NB4 (cell line): ENCODE data around the gene NAMPT.

Source experiments
- DNase-seq: peaks from one replicate; pipeline ENCODE4 v3.0.0; 2010; ENCODE audit warnings: low read depth
- H3K4me3 ChIP-seq: one replicate; pipeline ENCODE4 v1.5.1; 2011; ENCODE audit warnings: mild to moderate bottlenecking, low read depth, low read length, moderate library complexity
- MYC ChIP-seq: IDR thresholded peaks from 2 replicates; pipeline ENCODE4 v1.6.1; 2011; ENCODE audit warnings: low read depth, low read length
- POLR2A ChIP-seq: IDR thresholded peaks from 2 replicates; pipeline ENCODE4 v1.6.1; 2011; ENCODE audit warnings: mild to moderate bottlenecking; ENCODE audit not compliant: insufficient read length; ENCODE audit errors: extremely low read depth
- TF ChIP-seq, protein P1 (sequence below): IDR thresholded peaks from 2 replicates; pipeline ENCODE4 v1.6.1; 2011; ENCODE audit warnings: low read depth, low read length
- TF ChIP-seq, protein P2 (sequence below): IDR thresholded peaks from one replicate; pipeline ENCODE4 v1.5.1; 2012; ENCODE audit warnings: low read depth, low read length

Gene NAMPT

DNA sequence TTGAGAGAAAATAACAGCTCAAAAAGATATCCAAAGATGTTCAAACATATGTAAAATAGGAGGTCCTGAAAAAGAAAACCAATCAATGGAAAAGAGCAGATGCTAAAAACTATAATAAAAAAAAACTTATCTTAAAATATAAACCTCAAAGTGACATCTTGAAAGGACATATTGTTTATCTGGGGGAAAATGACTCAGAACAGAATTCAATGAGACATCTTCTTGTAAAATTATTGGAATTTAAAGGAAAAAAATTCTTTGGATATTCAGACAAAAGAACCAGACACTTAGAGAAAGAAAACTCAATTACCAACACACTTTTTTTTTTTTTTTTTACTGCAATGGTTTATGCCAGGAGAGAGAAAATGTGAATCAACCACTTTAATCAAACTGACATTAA is 58.9 kb downstream of the NAMPT start:
- no peak for DNase-seq
- no peak for TF ChIP-seq POLR2A
- TF ChIP-seq, protein P1, sequence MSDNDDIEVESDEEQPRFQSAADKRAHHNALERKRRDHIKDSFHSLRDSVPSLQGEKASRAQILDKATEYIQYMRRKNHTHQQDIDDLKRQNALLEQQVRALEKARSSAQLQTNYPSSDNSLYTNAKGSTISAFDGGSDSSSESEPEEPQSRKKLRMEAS: no peak
- TF ChIP-seq MYC: no peak
- TF ChIP-seq, protein P2, sequence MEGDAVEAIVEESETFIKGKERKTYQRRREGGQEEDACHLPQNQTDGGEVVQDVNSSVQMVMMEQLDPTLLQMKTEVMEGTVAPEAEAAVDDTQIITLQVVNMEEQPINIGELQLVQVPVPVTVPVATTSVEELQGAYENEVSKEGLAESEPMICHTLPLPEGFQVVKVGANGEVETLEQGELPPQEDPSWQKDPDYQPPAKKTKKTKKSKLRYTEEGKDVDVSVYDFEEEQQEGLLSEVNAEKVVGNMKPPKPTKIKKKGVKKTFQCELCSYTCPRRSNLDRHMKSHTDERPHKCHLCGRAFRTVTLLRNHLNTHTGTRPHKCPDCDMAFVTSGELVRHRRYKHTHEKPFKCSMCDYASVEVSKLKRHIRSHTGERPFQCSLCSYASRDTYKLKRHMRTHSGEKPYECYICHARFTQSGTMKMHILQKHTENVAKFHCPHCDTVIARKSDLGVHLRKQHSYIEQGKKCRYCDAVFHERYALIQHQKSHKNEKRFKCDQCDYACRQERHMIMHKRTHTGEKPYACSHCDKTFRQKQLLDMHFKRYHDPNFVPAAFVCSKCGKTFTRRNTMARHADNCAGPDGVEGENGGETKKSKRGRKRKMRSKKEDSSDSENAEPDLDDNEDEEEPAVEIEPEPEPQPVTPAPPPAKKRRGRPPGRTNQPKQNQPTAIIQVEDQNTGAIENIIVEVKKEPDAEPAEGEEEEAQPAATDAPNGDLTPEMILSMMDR: no peak

DNA sequence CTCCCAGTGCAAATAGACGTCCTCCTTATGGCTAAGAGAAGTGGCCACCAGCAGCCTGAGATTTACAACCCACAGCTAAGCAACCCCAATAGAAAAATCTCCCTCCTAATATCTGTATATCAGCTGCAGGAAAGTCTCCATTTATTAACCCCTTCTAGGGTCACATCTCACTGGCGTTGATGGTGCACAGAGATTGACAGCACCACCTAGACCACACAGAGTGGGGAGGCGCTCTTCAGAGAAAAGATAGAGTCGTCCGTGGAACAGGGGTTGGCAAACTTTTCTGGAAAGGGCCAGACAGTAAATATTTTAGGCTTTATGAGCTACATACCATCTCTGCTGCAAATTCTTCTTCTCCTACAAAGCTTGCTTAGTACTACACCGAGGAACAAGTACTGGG is 60.0 kb downstream of the NAMPT start:
- TF ChIP-seq POLR2A: no peak
- TF ChIP-seq, protein P2: no peak
- TF ChIP-seq, protein P1: no peak
- no peak for TF ChIP-seq MYC
- H3K4me3 ChIP-seq: no peak overlapping the region
- no peak for DNase-seq

More for the DNA sequence above, 58.9 kb downstream of the NAMPT start:
- H3K4me3 ChIP-seq: no peak overlapping the region

DNA sequence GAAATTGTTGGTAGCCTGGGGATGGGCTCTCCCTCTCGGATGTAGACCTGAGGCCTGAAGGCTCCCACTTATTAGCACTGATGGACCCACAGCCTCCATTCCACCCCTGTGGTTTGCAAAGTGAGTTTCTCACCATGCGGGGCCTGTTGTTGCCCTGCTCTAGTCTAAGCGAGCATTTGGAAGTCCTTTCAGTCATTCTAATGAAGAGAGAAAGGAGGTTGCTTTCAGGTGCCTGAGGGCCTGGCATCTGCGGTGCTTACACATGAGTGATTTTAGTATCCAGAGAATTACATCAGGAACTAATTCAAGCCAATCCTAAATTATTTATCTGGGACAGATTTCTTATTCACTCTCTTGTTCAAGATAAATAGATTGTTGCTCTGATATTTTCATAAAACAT is 61.6 kb downstream of the NAMPT start:
- TF ChIP-seq MYC (no peak), POLR2A (no peak)
- TF ChIP-seq, protein P1: no peak
- TF ChIP-seq, protein P2: no peak
- DNase-seq: no peak
- no peak overlapping the region for H3K4me3 ChIP-seq

DNA sequence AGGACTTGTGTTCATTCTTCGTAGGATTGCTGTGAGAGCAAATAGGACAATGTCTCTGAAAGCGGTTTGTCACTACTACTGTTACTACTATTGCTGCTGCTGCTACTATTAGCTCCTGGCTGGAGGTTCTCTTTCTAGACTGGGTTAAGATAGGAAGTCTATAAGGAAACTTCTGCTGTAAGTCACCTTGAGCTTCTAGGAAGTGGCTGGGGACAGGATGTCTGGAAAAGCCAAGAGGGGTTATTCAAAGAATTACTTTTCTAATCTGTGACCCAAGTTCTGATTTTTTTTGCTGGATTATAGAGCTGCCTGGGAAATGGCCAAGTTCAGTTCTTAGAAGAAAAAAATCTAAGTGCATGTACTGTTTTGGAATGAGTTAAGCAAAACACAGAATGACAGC is 62.2 kb downstream of the NAMPT start:
- DNase-seq: no peak
- no peak for TF ChIP-seq MYC
- TF ChIP-seq, protein P1: no peak
- TF ChIP-seq, protein P2: no peak
- no peak for TF ChIP-seq POLR2A
- H3K4me3 ChIP-seq: no peak overlapping the region

DNA sequence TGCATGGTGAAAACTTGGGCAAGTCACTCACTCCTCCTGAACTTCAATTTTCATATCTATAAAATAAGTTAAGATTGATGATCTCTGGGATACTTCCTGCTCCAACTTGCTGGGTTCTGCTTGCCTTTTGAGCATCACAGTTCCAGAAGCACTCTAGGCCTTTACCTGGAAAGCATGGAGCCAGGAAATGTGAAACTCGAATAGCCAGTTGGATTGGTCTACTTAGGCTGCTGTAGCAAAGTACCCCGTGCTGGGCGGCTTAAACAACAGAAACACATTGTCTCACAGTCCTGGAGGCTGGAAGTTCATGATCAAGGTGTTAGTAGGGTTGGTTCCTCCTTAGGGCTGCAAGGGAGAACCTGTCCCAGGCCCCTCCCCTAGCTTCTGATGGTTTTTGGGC is 64.5 kb downstream of the NAMPT start:
- TF ChIP-seq, protein P1: no peak
- TF ChIP-seq, protein P2: no peak
- TF ChIP-seq POLR2A (no peak), MYC (no peak)
- no peak overlapping the region for H3K4me3 ChIP-seq
- no peak for DNase-seq

DNA sequence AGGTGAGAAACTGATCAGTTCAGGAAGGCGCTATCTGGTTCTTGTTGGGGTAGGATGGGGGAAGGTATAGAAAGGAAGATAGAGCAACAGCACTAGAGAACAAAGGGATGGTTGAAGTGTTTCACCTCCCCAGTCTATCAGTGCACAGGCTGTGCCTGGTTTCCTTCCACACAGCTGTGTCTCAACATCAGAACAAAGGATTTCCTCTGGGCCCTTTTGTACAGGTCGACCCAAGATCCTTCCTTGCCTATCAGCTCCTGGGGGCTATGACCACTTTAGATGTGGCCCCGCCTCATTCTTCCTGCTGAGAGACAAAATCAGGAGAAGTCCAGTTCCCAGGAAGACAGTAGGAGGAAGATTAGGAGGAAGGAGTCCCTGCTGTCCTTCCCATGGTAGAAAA is 65.6 kb downstream of the NAMPT start:
- DNase-seq: no peak
- no peak for TF ChIP-seq MYC
- TF ChIP-seq, protein P2: no peak
- TF ChIP-seq, protein P1: no peak
- TF ChIP-seq POLR2A: no peak
- no peak overlapping the region for H3K4me3 ChIP-seq
